CD14-positive monocyte (primary cell): ENCODE data around the gene BSPRY. TPM values are rescaled to one million over a fixed set of nuclear protein-coding genes. Genes with fewer than 3 reads are reported as not detected.

Experiments used
- DNase-seq, 3 donors: peaks; one replicate each; pipeline ENCODE4 v3.0.0-alpha.2; 2011 to 2022
- H2AFZ ChIP-seq: 2 replicates; pipeline ENCODE4 v1.6.0; 2012; ENCODE audit warnings: mild to moderate bottlenecking, low read depth, low read length, inconsistent platforms; ENCODE audit not compliant: insufficient read depth, poor library complexity, severe bottlenecking
- H3K27ac ChIP-seq, 2 donors: 1 replicate in 1 of 2; 2 replicates in 1 of 2; pipeline ENCODE4 v1.5.1; 2012 to 2013; ENCODE audit warnings: low read length in 2 of 2, control low read depth in 1 of 2, inconsistent platforms in 1 of 2, low read depth in 1 of 2, mild to moderate bottlenecking in 1 of 2
- H3K27me3 ChIP-seq, 2 donors: one replicate each; pipeline versions ENCODE4 v1.6.0 to v1.6.1; 2011 to 2013; ENCODE audit warnings: low read length in 2 of 2; ENCODE audit not compliant: control insufficient read depth in 2 of 2, insufficient read depth in 2 of 2
- H3K36me3 ChIP-seq, 2 donors: replicated peaks in 1 of 2; 1 replicate in 1 of 2; 2 replicates in 1 of 2; pipeline versions ENCODE4 v1.5.1 to v1.6.1; 2012 to 2013; ENCODE audit warnings: low read length in 2 of 2, control low read depth in 1 of 2, inconsistent platforms in 1 of 2, mild to moderate bottlenecking in 1 of 2; ENCODE audit not compliant: insufficient read depth in 2 of 2, control insufficient read depth in 1 of 2
- H3K4me1 ChIP-seq, 2 donors: 1 replicate in 1 of 2; 2 replicates in 1 of 2; pipeline versions ENCODE4 v1.5.1 to v1.6.1; 2012 to 2013; ENCODE audit warnings: low read length in 2 of 2, control low read depth in 1 of 2, inconsistent platforms in 1 of 2, mild to moderate bottlenecking in 1 of 2, moderate library complexity in 1 of 2; ENCODE audit not compliant: insufficient read depth in 2 of 2, control insufficient read depth in 1 of 2
- H3K4me2 ChIP-seq: replicated peaks from 2 replicates; pipeline ENCODE3; 2012; ENCODE audit warnings: low read length, moderate library complexity, mild to moderate bottlenecking; ENCODE audit not compliant: poor library complexity, severe bottlenecking; ENCODE audit errors: extremely low read depth
- H3K4me3 ChIP-seq, 3 experiments: fragments of 200-600 bp in 1 of 3; sonication (generic) in 1 of 3; replicated peaks in 1 of 3; 1 replicate in 2 of 3; 2 replicates in 1 of 3; pipeline ENCODE4 v1.5.1; 2011 to 2013; ENCODE audit warnings: low read length in 3 of 3, mild to moderate bottlenecking in 3 of 3, control low read depth in 2 of 3, low read depth in 2 of 3, inconsistent platforms in 1 of 3, moderate library complexity in 1 of 3
- H3K79me2 ChIP-seq: 2 replicates; pipeline ENCODE4 v1.6.0; 2012; ENCODE audit warnings: mild to moderate bottlenecking, control low read depth, inconsistent platforms, low read length, moderate library complexity; ENCODE audit not compliant: insufficient read depth
- H3K9ac ChIP-seq: 2 replicates; pipeline ENCODE4 v1.6.0; 2017; ENCODE audit warnings: low read length, mild to moderate bottlenecking; ENCODE audit not compliant: insufficient read depth, poor library complexity, severe bottlenecking
- H3K9me3 ChIP-seq, 2 donors: replicated peaks in 1 of 2; 1 replicate in 1 of 2; 2 replicates in 1 of 2; pipeline versions ENCODE4 v1.5.1 to v1.6.1; 2012 to 2013; ENCODE audit warnings: low read length in 2 of 2, control low read depth in 1 of 2; ENCODE audit not compliant: control insufficient read depth in 1 of 2, insufficient read depth in 1 of 2
- H4K20me1 ChIP-seq: 2 replicates; pipeline ENCODE4 v1.6.0; 2012; ENCODE audit warnings: mild to moderate bottlenecking, low read length, control low read depth, moderate library complexity; ENCODE audit not compliant: insufficient read depth
- H3K27ac Mint-ChIP-seq, 7 donors: one replicate each; pipeline ENCODE4 v1.8.0; 2020; ENCODE audit warnings: mild to moderate bottlenecking in 7 of 7, mixed read lengths in 7 of 7, moderate library complexity in 6 of 7, inconsistent platforms in 2 of 7
- H3K27me3 Mint-ChIP-seq, 3 donors: one replicate each; pipeline ENCODE4 v1.8.0; 2021 to 2022; ENCODE audit warnings: low read depth in 3 of 3, mild to moderate bottlenecking in 3 of 3, mixed read lengths in 3 of 3, moderate library complexity in 3 of 3, inconsistent platforms in 1 of 3
- H3K36me3 Mint-ChIP-seq, 2 donors: one replicate each; pipeline ENCODE4 v1.8.0; 2020; ENCODE audit warnings: mixed read lengths in 2 of 2, inconsistent platforms in 1 of 2, mild to moderate bottlenecking in 1 of 2
- H3K4me1 Mint-ChIP-seq: one replicate; pipeline ENCODE4 v1.8.0; 2020; ENCODE audit warnings: mild to moderate bottlenecking, mixed read lengths
- H3K4me3 Mint-ChIP-seq, 2 donors: one replicate each; pipeline ENCODE4 v1.8.0; 2020; ENCODE audit warnings: mild to moderate bottlenecking in 2 of 2, mixed read lengths in 2 of 2, moderate library complexity in 1 of 2
- H3K9me3 Mint-ChIP-seq, 7 donors: one replicate each; pipeline ENCODE4 v1.8.0; 2020 to 2022; ENCODE audit warnings: mixed read lengths in 7 of 7, mild to moderate bottlenecking in 6 of 7, moderate library complexity in 6 of 7, inconsistent platforms in 2 of 7
- CTCF ChIP-seq: fragments of 200-600 bp; IDR thresholded peaks from one replicate; pipeline ENCODE4 v1.8.0; 2022; ENCODE audit warnings: antibody characterized with exemption, mild to moderate bottlenecking
- WGBS: methylation state at CpG from one replicate; pipeline ENCODE4 v1.1.5; 2013; ENCODE audit warnings: missing lambda C conversion rate; ENCODE audit not compliant: insufficient coverage; 5-methylcytosine and 5-hydroxymethylcytosine counted together
- intact Hi-C, 2 donors: fragments of 100-400 bp; cut with micrococcal nuclease; formaldehyde crosslinking; loops; one replicate each; pipeline versions ENCODE4 v1.15.0 to v1.15.1; 2023
- polyA plus RNA-seq, 3 donors: library from polyadenylated mRNA; depleted of rRNA in 1 of 3; unstranded in 2 of 3; stranded (reverse) in 1 of 3; fragments of 300-500 nt in 2 of 3; fragments of >200 nt in 1 of 3; fragmentation: Illumina TruSeq in 2 of 3; gene quantifications; 1 replicate in 2 of 3; 2 replicates in 1 of 3; pipeline ENCODE4 v1.2.3, GENCODE V29; 2012 to 2021

BSPRY gene
- polyA plus RNA-seq, 3 donors = 0.16 TPM; not detected in 2

DNA sequence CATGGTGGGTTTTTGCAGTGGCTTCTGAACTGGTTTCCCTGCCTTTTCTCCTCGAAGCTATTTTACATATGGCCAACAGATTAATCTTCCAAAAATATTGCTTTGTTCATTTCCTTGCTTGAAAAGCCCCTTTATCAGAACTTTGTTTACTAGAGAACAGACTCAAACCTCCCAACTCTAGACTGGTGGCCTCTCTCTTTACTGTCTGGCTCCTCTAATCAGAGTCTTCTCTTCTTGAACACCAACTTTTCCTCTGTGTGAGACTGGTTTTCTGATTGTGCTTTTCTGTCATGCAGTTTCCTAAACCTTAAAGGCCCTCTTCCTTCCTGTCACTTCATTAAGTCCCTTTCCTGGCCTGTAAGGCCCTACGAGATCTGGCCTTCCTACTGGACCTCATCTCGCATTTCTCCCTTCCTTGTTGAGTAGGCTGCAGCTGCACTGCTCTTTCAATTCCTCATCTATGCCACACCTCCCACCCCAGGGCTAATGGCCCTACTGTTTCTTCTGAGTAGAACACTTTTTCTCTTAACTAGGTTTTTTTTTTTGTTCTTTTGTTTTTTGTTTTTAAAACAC is 66.9 kb downstream of the BSPRY start:
- H3K9me3 ChIP-seq = no peaks in the 10 kb centered on the region
- H3K9ac ChIP-seq = no peak overlapping the region
- Mint-ChIP-seq H3K27ac (no peak overlapping the region), H3K36me3 (no peaks in the 10 kb centered on the region), H3K27me3 (no peaks in the 10 kb centered on the region), H3K4me3 (no peak overlapping the region), H3K4me1 (no peaks in the 10 kb centered on the region), H3K9me3 (no peaks in the 10 kb centered on the region)
- no peaks in the 10 kb centered on the region for H3K27me3 ChIP-seq
- H3K36me3 ChIP-seq = no peaks in the 10 kb centered on the region
- peak overlapping the region; percentile 34 for H3K4me2 ChIP-seq
- no peak overlapping the region for H3K4me3 ChIP-seq
- WGBS = 35% methylated on average over 2 of the region's 3 CpGs
- DNase-seq = peak; percentile 32 to 34 (median 32)
- peaks cover 24 to 26% of the 10 kb centered on the region in 2 donors for H3K4me1 ChIP-seq
- H4K20me1 ChIP-seq = no peaks in the 10 kb centered on the region
- intact Hi-C loops = no loop called here
- peak overlapping the region; percentile 22 to 82 for H3K27ac ChIP-seq
- H3K79me2 ChIP-seq = no peaks in the 10 kb centered on the region
- peak overlapping the region; percentile 78 for H2AFZ ChIP-seq
- TF ChIP-seq CTCF = no peak

- H3K79me2 ChIP-seq = no peaks in the 10 kb centered on the region
- H3K4me1 Mint-ChIP-seq = no peaks in the 10 kb centered on the region
These were observed 68.0 kb downstream of the BSPRY start for GRCh38 chr9:113417370-113417769.

More at GRCh38 chr9:113417370-113417769, 68.0 kb downstream of the BSPRY start:
- no peak for TF ChIP-seq CTCF
- H3K36me3 ChIP-seq = no peaks in the 10 kb centered on the region
- no peaks in the 10 kb centered on the region for H3K9me3 Mint-ChIP-seq
- H3K36me3 Mint-ChIP-seq = no peaks in the 10 kb centered on the region
- no peak overlapping the region for H2AFZ ChIP-seq
- H3K4me2 ChIP-seq = no peak overlapping the region
- intact Hi-C loops = no loop called here
- H3K27me3 Mint-ChIP-seq = no peaks in the 10 kb centered on the region
- 100% methylated on average over 1 of the region's 4 CpGs for WGBS
- H4K20me1 ChIP-seq = no peaks in the 10 kb centered on the region
- no peak overlapping the region for H3K27ac Mint-ChIP-seq
- H3K4me3 ChIP-seq = no peak overlapping the region
- H3K27me3 ChIP-seq = no peaks in the 10 kb centered on the region
- H3K27ac ChIP-seq = peak overlapping the region in 1 of 2 donors; percentile 82
- no peaks in the 10 kb centered on the region for H3K9me3 ChIP-seq
- no peak overlapping the region for H3K9ac ChIP-seq
- peaks cover 23 to 24% of the 10 kb centered on the region in 2 donors for H3K4me1 ChIP-seq
- no peak for DNase-seq
- no peak overlapping the region for H3K4me3 Mint-ChIP-seq

Other genes starting within 250 kb of the BSPRY start
- gene SLC31A2, start 198.5 kb upstream of the BSPRY start, polyA plus RNA-seq = 100 to 1,000 TPM in 2 of 3 donors, 10 to 100 TPM in 1; 82.9 to 247 (median 188) TPM
- 100 to 1,000 TPM in 1 of 3 donors, 10 to 100 TPM in 2; 32.3 to 120 (median 55.7) TPM for gene FKBP15, start 128.3 kb upstream of the BSPRY start, polyA plus RNA-seq
- gene SLC31A1, start 128.0 kb upstream of the BSPRY start, polyA plus RNA-seq = 10 to 100 TPM; 20.4 to 49.0 (median 38.8) TPM
- 10 to 100 TPM; 17.9 to 87.8 (median 77.8) TPM for gene CDC26, start 74.0 kb upstream of the BSPRY start, polyA plus RNA-seq
- gene PRPF4, start 73.9 kb upstream of the BSPRY start, polyA plus RNA-seq = 10 to 100 TPM; 13.0 to 23.8 (median 22.1) TPM
- gene RNF183, start 46.2 kb upstream of the BSPRY start, polyA plus RNA-seq = not detected
- under 1 TPM in 2 of 3 donors, not detected in 1; 0.05 to 0.11 TPM for gene WDR31, start 9.3 kb upstream of the BSPRY start, polyA plus RNA-seq
- 10 to 100 TPM in 1 of 3 donors, 1 to 10 TPM in 2; 8.3 to 12.0 (median 9.2) TPM for gene HDHD3, start 27.4 kb downstream of the BSPRY start, polyA plus RNA-seq
- 10 to 100 TPM; 17.1 to 24.6 (median 20.9) TPM for gene ALAD, start 51.7 kb downstream of the BSPRY start, polyA plus RNA-seq
- 100 to 1,000 TPM in 1 of 3 donors, 10 to 100 TPM in 2; 36.1 to 113 (median 92.1) TPM for gene POLE3, start 61.1 kb downstream of the BSPRY start, polyA plus RNA-seq
- under 1 TPM in 1 of 3 donors, not detected in 2; 0.17 TPM for gene C9orf43, start 61.2 kb downstream of the BSPRY start, polyA plus RNA-seq
- 10 to 100 TPM in 2 of 3 donors, 1 to 10 TPM in 1; 9.1 to 16.2 (median 15.8) TPM for gene RGS3, start 114.2 kb downstream of the BSPRY start, polyA plus RNA-seq